GM12864 (cell line): ENCODE data around the gene DENND5A.

Experiments
- DNase-seq: peaks from one replicate; pipeline ENCODE4 v3.0.0-alpha.2; 2011; ENCODE audit warnings: low read depth
- H3K4me3 ChIP-seq: 2 replicates; pipeline ENCODE4 v1.5.1; 2011; ENCODE audit warnings: mild to moderate bottlenecking, low read depth, low read length, control low read depth
- TF ChIP-seq, protein P1 (sequence below): IDR thresholded peaks from 2 replicates; pipeline ENCODE4 v1.5.1; 2011; ENCODE audit warnings: low read depth, mild to moderate bottlenecking, moderate library complexity, low read length, control low read depth, inconsistent platforms; ENCODE audit errors: missing control alignments

DENND5A gene

DNA sequence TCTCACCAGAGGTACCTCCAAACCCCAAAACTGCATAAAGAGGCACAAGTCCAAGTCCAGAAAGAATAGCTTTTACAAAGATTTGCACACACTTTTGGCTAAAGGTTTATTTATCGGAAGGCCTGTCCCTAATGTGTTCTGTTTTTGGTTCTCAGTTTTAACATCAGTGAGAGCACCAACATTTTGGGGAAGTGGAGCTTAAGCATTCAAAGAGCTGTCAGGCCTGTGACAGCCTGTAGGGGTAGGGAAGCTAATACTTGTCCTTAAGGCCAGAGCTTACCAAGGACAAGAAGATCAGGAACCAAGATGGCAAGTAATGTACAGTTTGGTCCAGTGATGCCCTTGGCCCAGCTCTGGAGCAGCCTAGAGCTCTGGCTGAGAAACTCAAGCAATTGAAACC is 134.9 kb downstream of the DENND5A start:
- H3K4me3 ChIP-seq = no peak overlapping the region
- TF ChIP-seq, protein P1, sequence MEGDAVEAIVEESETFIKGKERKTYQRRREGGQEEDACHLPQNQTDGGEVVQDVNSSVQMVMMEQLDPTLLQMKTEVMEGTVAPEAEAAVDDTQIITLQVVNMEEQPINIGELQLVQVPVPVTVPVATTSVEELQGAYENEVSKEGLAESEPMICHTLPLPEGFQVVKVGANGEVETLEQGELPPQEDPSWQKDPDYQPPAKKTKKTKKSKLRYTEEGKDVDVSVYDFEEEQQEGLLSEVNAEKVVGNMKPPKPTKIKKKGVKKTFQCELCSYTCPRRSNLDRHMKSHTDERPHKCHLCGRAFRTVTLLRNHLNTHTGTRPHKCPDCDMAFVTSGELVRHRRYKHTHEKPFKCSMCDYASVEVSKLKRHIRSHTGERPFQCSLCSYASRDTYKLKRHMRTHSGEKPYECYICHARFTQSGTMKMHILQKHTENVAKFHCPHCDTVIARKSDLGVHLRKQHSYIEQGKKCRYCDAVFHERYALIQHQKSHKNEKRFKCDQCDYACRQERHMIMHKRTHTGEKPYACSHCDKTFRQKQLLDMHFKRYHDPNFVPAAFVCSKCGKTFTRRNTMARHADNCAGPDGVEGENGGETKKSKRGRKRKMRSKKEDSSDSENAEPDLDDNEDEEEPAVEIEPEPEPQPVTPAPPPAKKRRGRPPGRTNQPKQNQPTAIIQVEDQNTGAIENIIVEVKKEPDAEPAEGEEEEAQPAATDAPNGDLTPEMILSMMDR = peak; percentile 39
- DNase-seq = no peak

DNA sequence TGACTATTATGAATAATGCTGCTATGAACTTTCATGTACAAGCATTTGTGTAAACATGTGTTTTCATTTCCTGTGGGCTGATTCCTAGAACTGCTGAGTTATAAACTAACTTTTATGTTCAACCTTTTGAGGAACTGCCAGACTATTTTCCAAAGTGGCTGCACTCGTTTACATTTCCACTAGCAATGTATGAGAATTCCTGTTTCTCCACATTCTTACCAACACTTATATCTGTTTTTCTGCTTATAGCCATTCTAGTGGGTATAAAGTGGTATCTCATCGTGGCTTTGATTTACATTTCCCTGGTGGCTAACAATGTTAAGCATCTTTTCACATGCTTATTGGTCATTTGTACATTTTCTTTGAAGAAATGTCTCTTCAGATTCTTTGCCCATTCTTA is 138.5 kb downstream of the DENND5A start:
- H3K4me3 ChIP-seq = no peak overlapping the region
- DNase-seq = no peak
- TF ChIP-seq, protein P1 = no peak

GRCh38 chr11:9125185-9125886 is 139.8 kb downstream of the DENND5A start:
- H3K4me3 ChIP-seq = no peak overlapping the region
- DNase-seq = no peak
- TF ChIP-seq, protein P1 = no peak

GRCh38 chr11:9123595-9124304 is 141.4 kb downstream of the DENND5A start:
- TF ChIP-seq, protein P1 = no peak
- DNase-seq = no peak
- H3K4me3 ChIP-seq = no peak overlapping the region

DNA sequence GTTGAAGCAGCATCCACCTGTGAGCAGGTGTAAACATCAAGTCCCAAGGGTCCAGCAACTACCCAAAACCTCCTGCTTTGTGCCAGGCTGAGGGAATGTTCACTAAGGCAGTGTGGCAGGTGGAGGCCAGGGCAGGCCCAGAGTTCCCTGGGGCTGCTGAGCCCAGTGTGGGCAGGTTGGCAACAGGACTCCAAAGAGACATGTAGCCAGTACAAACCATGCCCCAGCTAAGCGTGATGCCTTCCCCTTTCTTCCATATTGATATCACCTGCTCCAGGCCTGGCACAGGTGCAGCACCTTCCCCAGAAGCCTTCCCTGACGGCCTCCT is 143.7 kb downstream of the DENND5A start:
- DNase-seq = no peak
- H3K4me3 ChIP-seq = no peak overlapping the region
- TF ChIP-seq, protein P1 = no peak

GRCh38 chr11:9120664-9121468 is 144.3 kb downstream of the DENND5A start:
- H3K4me3 ChIP-seq = no peak overlapping the region
- DNase-seq = no peak
- TF ChIP-seq, protein P1 = peak; percentile 39
